ENCODE data around the gene OTOG.
A peak's percentile ranks its signal among the peaks of the same experiment; 100 is the strongest.

The OTOG gene

GRCh38 chr11:17547051-17547577 lies at the start of gene OTOG:
Gene OTOG (plus strand): TSS chr11:17547259. CDS start chr11:17547373, 114 bp downstream.
- no peak for DNase-seq

- no peak for DNase-seq
Measured at GRCh38 chr11:17498058-17498457, 49.0 kb upstream of the OTOG start.

- no peak for DNase-seq
Measured at GRCh38 chr11:17498475-17498874, 48.6 kb upstream of the OTOG start.

GRCh38 chr11:17500673-17501072 lies 46.4 kb upstream of the OTOG start:
- no peak for DNase-seq

- DNase-seq, result no peak
Measured at GRCh38 chr11:17502630-17503029, 44.4 kb upstream of the OTOG start.

GRCh38 chr11:17504330-17505107 lies 42.5 kb upstream of the OTOG start:
- peak; percentile 73 for DNase-seq

GRCh38 chr11:17505146-17505545 lies 41.9 kb upstream of the OTOG start:
- no peak for DNase-seq

- DNase-seq, result no peak
Measured at GRCh38 chr11:17506314-17506713, 40.7 kb upstream of the OTOG start.

- DNase-seq, result no peak
Measured at GRCh38 chr11:17506942-17507341, 40.1 kb upstream of the OTOG start.

- no peak for DNase-seq
Measured at GRCh38 chr11:17507773-17508172, 39.3 kb upstream of the OTOG start.

GRCh38 chr11:17508306-17508705 lies 38.8 kb upstream of the OTOG start:
- no peak for DNase-seq

- no peak for DNase-seq
Measured at GRCh38 chr11:17508791-17509190, 38.3 kb upstream of the OTOG start.

- no peak for DNase-seq
Measured at GRCh38 chr11:17510507-17511206, 36.4 kb upstream of the OTOG start.

- DNase-seq, result no peak
Measured at GRCh38 chr11:17511571-17511970, 35.5 kb upstream of the OTOG start.

- no peak for DNase-seq
Measured at GRCh38 chr11:17512101-17512500, 35.0 kb upstream of the OTOG start.

GRCh38 chr11:17513853-17514252 lies 33.2 kb upstream of the OTOG start:
- DNase-seq, result no peak

- no peak for DNase-seq
Measured at GRCh38 chr11:17514476-17514875, 32.6 kb upstream of the OTOG start.

- no peak for DNase-seq
Measured at GRCh38 chr11:17515443-17516176, 31.4 kb upstream of the OTOG start.

GRCh38 chr11:17516551-17517150 lies 30.4 kb upstream of the OTOG start:
- no peak for DNase-seq

GRCh38 chr11:17517186-17517585 lies 29.9 kb upstream of the OTOG start:
- DNase-seq, result no peak

GRCh38 chr11:17518366-17518765 lies 28.7 kb upstream of the OTOG start:
- no peak for DNase-seq

- DNase-seq, result no peak
Measured at GRCh38 chr11:17519061-17519885, 27.8 kb upstream of the OTOG start.
